Mucosa of descending colon (tissue), 3 donors: ENCODE results near the gene MED12L. TPM values are rescaled to one million over a fixed set of nuclear protein-coding genes. Genes with fewer than 3 reads are reported as not detected.

Experiments used
- ATAC-seq: fragments of 200-7000 bp; cut with Tn5 transposase; one replicate; pipeline ENCODE4 v1.9.1; 2020; ENCODE audit warnings: mild to moderate bottlenecking, moderate library complexity
- DNase-seq, 3 donors: peaks; one replicate each; pipeline ENCODE4 v3.0.0-alpha.2; 2020
- H3K36me3 ChIP-seq: fragments of 200-600 bp; one replicate; pipeline ENCODE4 v1.8.0; 2021; ENCODE audit warnings: low read depth, mild to moderate bottlenecking
- H3K4me1 ChIP-seq: fragments of 200-600 bp; one replicate; pipeline ENCODE4 v1.8.0; 2021; ENCODE audit warnings: low read depth, mild to moderate bottlenecking
- H3K4me3 ChIP-seq: fragments of 200-600 bp; one replicate; pipeline ENCODE4 v1.8.0; 2021; ENCODE audit warnings: mild to moderate bottlenecking
- H3K9me3 ChIP-seq: fragments of 200-600 bp; one replicate; pipeline ENCODE4 v1.8.0; 2021; ENCODE audit warnings: mild to moderate bottlenecking
- CTCF ChIP-seq: fragments of 200-600 bp; IDR thresholded peaks from one replicate; pipeline ENCODE4 v1.8.0; 2022; ENCODE audit warnings: antibody characterized with exemption, mild to moderate bottlenecking
- intact Hi-C, 2 donors: fragments of 100-400 bp; cut with DNase I in 1 of 2; cut with micrococcal nuclease in 1 of 2; formaldehyde crosslinking; loops; one replicate each; pipeline versions ENCODE4 v1.11.0 to v1.11.1; 2022; cut with DNase I, micrococcal nuclease
- total RNA-seq, 3 donors: library from RNA; stranded (reverse); fragmentation: NEBNext Ultra II Directional in 2 of 3; extraction: Animal tissue kit (Norgen Biotek cat#: 25700) in 2 of 3; gene quantifications; one replicate each; pipeline versions ENCODE4 v1.2.1 to v1.2.4, GENCODE V29; 2021 to 2023
- donor health status: DM: no; HTN: no; CAD: no; lungs with moderate emphysema.
- donor health status: DM: no; HTN: no; CAD: no.
- donor health status: DM: no; HTN: yes; CAD: no.

Gene MED12L
- total RNA-seq, 3 donors from 2014 or later = 0.39 to 2.4 (median 0.55) TPM

- no peaks in the 10 kb centered on the region for H3K36me3 ChIP-seq
- H3K9me3 ChIP-seq = no peaks in the 10 kb centered on the region
- ATAC-seq (no peak), DNase-seq (no peak)
- no peaks in the 10 kb centered on the region for H3K4me1 ChIP-seq
- TF ChIP-seq CTCF = no peak
- no peak overlapping the region for H3K4me3 ChIP-seq
- intact Hi-C loops = no loop called here
Measured at GRCh38 chr3:151133917-151134450, 48.5 kb downstream of the MED12L start.

GRCh38 chr3:151135541-151136337, 50.3 kb downstream of the MED12L start:
- no peak for TF ChIP-seq CTCF
- Histone ChIP-seq H3K4me1 (no peaks in the 10 kb centered on the region), H3K4me3 (no peak overlapping the region), H3K36me3 (no peaks in the 10 kb centered on the region), H3K9me3 (no peaks in the 10 kb centered on the region)
- no peak for ATAC-seq
- DNase-seq = no peak
- intact Hi-C loops = no loop called here

GRCh38 chr3:151142929-151143328, 57.5 kb downstream of the MED12L start:
- no peaks in the 10 kb centered on the region for H3K9me3 ChIP-seq
- DNase-seq (no peak), ATAC-seq (no peak)
- H3K4me1 ChIP-seq = peaks cover 8% of the 10 kb centered on the region
- TF ChIP-seq CTCF = no peak
- H3K36me3 ChIP-seq = no peaks in the 10 kb centered on the region
- H3K4me3 ChIP-seq = no peak overlapping the region
- intact Hi-C loops = loop anchor here in 1 of 2 donors (10.0 kb wide), 1 partner anchor 358 kb away; no protein-coding TSS in a partner anchor

- peaks cover 8% of the 10 kb centered on the region for H3K4me1 ChIP-seq
- H3K36me3 ChIP-seq = no peaks in the 10 kb centered on the region
- no peak overlapping the region for H3K4me3 ChIP-seq
- H3K9me3 ChIP-seq = no peaks in the 10 kb centered on the region
- ATAC-seq (no peak), DNase-seq (no peak)
- TF ChIP-seq CTCF = no peak
- intact Hi-C loops = loop anchor here in 1 of 2 donors (10.0 kb wide), 1 partner anchor 359 kb away; no protein-coding TSS in a partner anchor
Measured at GRCh38 chr3:151144016-151144415, 58.6 kb downstream of the MED12L start.

GRCh38 chr3:151144760-151145159, 59.3 kb downstream of the MED12L start:
- no peak for TF ChIP-seq CTCF
- no peak for DNase-seq
- Histone ChIP-seq H3K36me3 (no peaks in the 10 kb centered on the region), H3K4me1 (peaks cover 8% of the 10 kb centered on the region), H3K4me3 (no peak overlapping the region), H3K9me3 (no peaks in the 10 kb centered on the region)
- intact Hi-C loops = loop anchor here (5.0 to 10.0 kb wide), 2 partner anchors 357 to 360 kb away; no protein-coding TSS in a partner anchor
- no peak for ATAC-seq
